Measurements from ENCODE around the gene COX4I1.

COX4I1 gene

GRCh38 chr16:85759136-85759535, 40.4 kb upstream of the COX4I1 start:
- no peak for DNase-seq (ENCODE audit: low spot score)
- Mint-ChIP-seq H3K27me3 (ENCODE audit: low read depth) (peaks cover 9% of the 10 kb centered on the region), H3K9me3 (no peaks in the 10 kb centered on the region), H3K4me1 (ENCODE audit: low read depth) (no peaks in the 10 kb centered on the region), H3K4me3 (no peak overlapping the region), H3K36me3 (ENCODE audit: low read depth) (no peaks in the 10 kb centered on the region), H3K27ac (no peak overlapping the region)

GRCh38 chr16:85759631-85760419, 39.7 kb upstream of the COX4I1 start:
- peaks cover 9% of the 10 kb centered on the region for H3K27me3 Mint-ChIP-seq (ENCODE audit: low read depth)
- H3K36me3 Mint-ChIP-seq (ENCODE audit: low read depth) = no peaks in the 10 kb centered on the region
- no peaks in the 10 kb centered on the region for H3K4me1 Mint-ChIP-seq (ENCODE audit: low read depth)
- DNase-seq (ENCODE audit: low spot score) = no peak
- H3K9me3 Mint-ChIP-seq = no peaks in the 10 kb centered on the region
- H3K27ac Mint-ChIP-seq = no peak overlapping the region
- no peak overlapping the region for H3K4me3 Mint-ChIP-seq

GRCh38 chr16:85761861-85762260, 37.6 kb upstream of the COX4I1 start:
- Mint-ChIP-seq H3K4me3 (no peak overlapping the region), H3K27ac (no peak overlapping the region), H3K4me1 (ENCODE audit: low read depth) (no peaks in the 10 kb centered on the region), H3K27me3 (ENCODE audit: low read depth) (peaks cover 9% of the 10 kb centered on the region), H3K9me3 (no peaks in the 10 kb centered on the region), H3K36me3 (ENCODE audit: low read depth) (no peaks in the 10 kb centered on the region)
- DNase-seq (ENCODE audit: low spot score) = no peak

DNA sequence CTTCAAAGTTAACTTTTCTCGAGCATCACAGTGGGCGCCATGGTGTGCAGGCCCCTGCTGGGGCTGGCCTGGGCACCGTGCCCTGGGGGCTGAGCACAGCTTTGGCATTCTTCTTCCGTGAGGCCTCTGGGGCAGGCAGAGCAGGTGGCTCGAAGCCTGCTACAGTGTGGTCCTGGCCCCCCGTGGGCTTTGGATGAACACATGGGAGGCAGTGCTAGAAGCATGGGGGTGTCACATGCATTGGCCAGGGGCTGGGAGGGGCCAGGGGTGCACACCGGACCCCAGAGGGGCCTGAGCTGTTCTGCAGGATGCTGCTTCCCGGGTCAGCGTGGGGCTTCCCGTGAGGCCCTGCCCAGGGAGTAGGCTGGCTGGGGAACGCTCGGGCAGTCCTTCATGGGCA, 36.5 kb upstream of the COX4I1 start:
- no peaks in the 10 kb centered on the region for H3K9me3 Mint-ChIP-seq
- no peak overlapping the region for H3K4me3 Mint-ChIP-seq
- H3K36me3 Mint-ChIP-seq (ENCODE audit: low read depth) = no peaks in the 10 kb centered on the region
- DNase-seq (ENCODE audit: low spot score) = no peak
- H3K27me3 Mint-ChIP-seq (ENCODE audit: low read depth) = peaks cover 9% of the 10 kb centered on the region
- no peaks in the 10 kb centered on the region for H3K4me1 Mint-ChIP-seq (ENCODE audit: low read depth)
- H3K27ac Mint-ChIP-seq = no peak overlapping the region

DNA sequence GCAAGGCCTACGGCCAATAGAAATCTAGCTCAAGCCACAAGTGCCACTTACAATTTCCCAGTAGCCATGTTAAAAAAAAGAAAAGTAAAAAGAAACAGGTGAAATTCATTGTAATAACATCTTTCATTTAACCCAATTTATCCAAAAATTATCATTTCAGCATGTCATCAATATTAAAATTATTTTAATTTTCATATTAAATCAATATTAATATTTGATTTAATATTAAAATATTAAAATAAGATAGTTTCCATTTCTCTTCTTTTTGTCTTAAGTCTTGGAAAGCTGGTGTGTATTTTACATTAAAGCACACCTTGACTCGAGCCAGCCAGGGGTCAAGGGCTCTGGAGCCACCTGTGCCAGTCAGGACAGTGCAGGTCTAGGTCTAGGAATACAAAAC, 35.9 kb upstream of the COX4I1 start:
- no peak overlapping the region for H3K27ac Mint-ChIP-seq
- H3K4me3 Mint-ChIP-seq = no peak overlapping the region
- H3K27me3 Mint-ChIP-seq (ENCODE audit: low read depth) = peaks cover 9% of the 10 kb centered on the region
- no peaks in the 10 kb centered on the region for H3K4me1 Mint-ChIP-seq (ENCODE audit: low read depth)
- no peaks in the 10 kb centered on the region for H3K9me3 Mint-ChIP-seq
- H3K36me3 Mint-ChIP-seq (ENCODE audit: low read depth) = no peaks in the 10 kb centered on the region
- no peak for DNase-seq (ENCODE audit: low spot score)

DNA sequence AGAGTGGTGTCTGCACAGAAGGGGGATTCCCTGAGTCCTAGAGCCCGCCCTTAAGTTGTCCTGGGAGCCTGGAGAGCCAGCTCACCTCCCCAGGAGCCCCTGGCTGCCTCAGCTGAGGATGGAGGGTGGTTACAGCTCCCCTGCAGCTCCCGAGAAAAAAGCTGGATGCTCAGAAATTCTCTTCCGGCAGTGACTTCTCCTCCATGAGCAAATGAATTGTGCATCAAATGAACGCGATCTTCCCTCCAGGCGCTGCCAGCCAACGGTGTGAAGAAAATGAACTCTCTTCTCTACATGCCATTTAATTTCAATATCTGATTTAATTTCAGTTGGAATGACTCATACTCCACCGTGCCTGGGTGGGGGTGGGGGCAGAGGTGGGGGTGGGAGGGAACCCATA, 34.3 kb upstream of the COX4I1 start:
- H3K4me1 Mint-ChIP-seq (ENCODE audit: low read depth) = no peaks in the 10 kb centered on the region
- no peak overlapping the region for H3K4me3 Mint-ChIP-seq
- no peak overlapping the region for H3K27ac Mint-ChIP-seq
- no peak for DNase-seq (ENCODE audit: low spot score)
- H3K9me3 Mint-ChIP-seq = no peaks in the 10 kb centered on the region
- H3K27me3 Mint-ChIP-seq (ENCODE audit: low read depth) = peaks cover 1% of the 10 kb centered on the region
- no peaks in the 10 kb centered on the region for H3K36me3 Mint-ChIP-seq (ENCODE audit: low read depth)

GRCh38 chr16:85765767-85766166, 33.7 kb upstream of the COX4I1 start:
- Mint-ChIP-seq H3K4me3 (no peak overlapping the region), H3K27ac (no peak overlapping the region), H3K4me1 (ENCODE audit: low read depth) (no peaks in the 10 kb centered on the region), H3K9me3 (no peaks in the 10 kb centered on the region), H3K36me3 (ENCODE audit: low read depth) (no peaks in the 10 kb centered on the region), H3K27me3 (ENCODE audit: low read depth) (peaks cover 1% of the 10 kb centered on the region)
- DNase-seq (ENCODE audit: low spot score) = no peak

- Mint-ChIP-seq H3K4me3 (no peak overlapping the region), H3K27me3 (ENCODE audit: low read depth) (peaks cover 1% of the 10 kb centered on the region), H3K27ac (no peak overlapping the region), H3K36me3 (ENCODE audit: low read depth) (no peaks in the 10 kb centered on the region), H3K9me3 (no peaks in the 10 kb centered on the region), H3K4me1 (ENCODE audit: low read depth) (no peaks in the 10 kb centered on the region)
- DNase-seq (ENCODE audit: low spot score) = no peak
These were observed 32.0 kb upstream of the COX4I1 start for GRCh38 chr16:85767531-85767930.

DNA sequence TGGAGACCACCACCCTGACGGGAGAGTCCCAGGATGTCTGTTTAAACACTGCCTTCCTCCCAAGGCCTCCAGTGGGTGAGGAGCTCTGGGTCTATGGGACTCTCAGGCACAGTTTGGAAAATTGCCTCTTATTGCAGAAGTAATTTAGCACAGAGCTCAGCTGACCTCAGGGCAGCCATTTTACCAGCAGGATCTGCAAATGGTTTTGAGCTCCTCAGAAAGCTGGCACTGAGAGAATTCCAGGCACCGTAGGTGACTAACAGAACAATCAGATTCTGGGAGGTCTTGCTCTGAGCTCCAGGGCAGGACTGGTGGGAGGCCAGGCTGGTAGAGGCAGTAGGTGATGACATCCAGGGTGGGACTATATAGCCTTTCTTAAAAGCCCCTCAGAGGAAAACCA, 31.3 kb upstream of the COX4I1 start:
- no peak for DNase-seq (ENCODE audit: low spot score)
- no peaks in the 10 kb centered on the region for H3K36me3 Mint-ChIP-seq (ENCODE audit: low read depth)
- no peak overlapping the region for H3K4me3 Mint-ChIP-seq
- H3K9me3 Mint-ChIP-seq = no peaks in the 10 kb centered on the region
- peaks cover 1% of the 10 kb centered on the region for H3K27me3 Mint-ChIP-seq (ENCODE audit: low read depth)
- H3K4me1 Mint-ChIP-seq (ENCODE audit: low read depth) = no peaks in the 10 kb centered on the region
- H3K27ac Mint-ChIP-seq = no peak overlapping the region

DNA sequence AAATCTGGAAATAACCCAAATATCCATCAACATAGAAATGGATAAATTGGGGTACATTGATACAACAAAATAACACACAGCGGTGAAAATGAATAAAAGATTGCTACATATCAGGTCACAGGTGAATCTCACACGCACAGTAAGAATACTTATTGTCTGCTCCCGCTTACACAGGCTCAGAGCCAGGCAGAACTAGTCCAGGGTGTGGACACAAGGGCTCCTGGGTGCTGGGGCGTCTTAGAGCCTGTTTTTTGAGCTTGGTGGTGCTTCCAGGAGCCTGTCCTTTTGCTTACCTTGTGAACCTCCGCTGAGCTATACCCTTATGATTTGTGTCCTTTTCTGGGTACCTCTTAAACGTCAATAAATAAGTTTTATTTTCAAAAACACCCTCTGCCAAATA, 28.8 kb upstream of the COX4I1 start:
- no peak for DNase-seq (ENCODE audit: low spot score)
- no peaks in the 10 kb centered on the region for H3K27me3 Mint-ChIP-seq (ENCODE audit: low read depth)
- no peaks in the 10 kb centered on the region for H3K4me1 Mint-ChIP-seq (ENCODE audit: low read depth)
- H3K4me3 Mint-ChIP-seq = no peak overlapping the region
- H3K27ac Mint-ChIP-seq = no peak overlapping the region
- H3K9me3 Mint-ChIP-seq = no peaks in the 10 kb centered on the region
- H3K36me3 Mint-ChIP-seq (ENCODE audit: low read depth) = no peaks in the 10 kb centered on the region

- no peaks in the 10 kb centered on the region for H3K27me3 Mint-ChIP-seq (ENCODE audit: low read depth)
- H3K4me3 Mint-ChIP-seq = no peak overlapping the region
- H3K9me3 Mint-ChIP-seq = no peaks in the 10 kb centered on the region
- no peak for DNase-seq (ENCODE audit: low spot score)
- H3K4me1 Mint-ChIP-seq (ENCODE audit: low read depth) = no peaks in the 10 kb centered on the region
- H3K36me3 Mint-ChIP-seq (ENCODE audit: low read depth) = peaks cover 3% of the 10 kb centered on the region
- H3K27ac Mint-ChIP-seq = no peak overlapping the region
These were observed 26.5 kb upstream of the COX4I1 start for GRCh38 chr16:85773044-85773443.

DNA sequence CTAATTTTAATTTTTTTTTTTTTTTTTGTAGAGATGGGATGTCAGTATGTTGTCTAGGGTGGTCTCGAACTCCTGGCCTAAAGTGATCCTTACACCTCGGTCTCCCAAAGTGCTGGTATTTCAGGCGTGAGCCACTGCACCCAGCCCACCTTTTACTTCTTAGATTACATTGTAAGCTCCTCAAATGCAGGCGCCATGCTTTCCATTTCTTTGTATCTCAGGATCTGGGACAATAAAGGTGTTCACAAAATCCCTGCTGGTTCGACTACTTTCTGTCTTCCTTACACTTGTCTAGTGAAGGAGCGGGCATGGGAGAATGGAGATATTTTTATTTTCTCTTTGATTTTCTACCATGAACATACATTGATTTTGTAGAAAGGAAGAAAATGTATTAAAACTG, 25.4 kb upstream of the COX4I1 start:
- no peaks in the 10 kb centered on the region for H3K27me3 Mint-ChIP-seq (ENCODE audit: low read depth)
- no peak for DNase-seq (ENCODE audit: low spot score)
- no peak overlapping the region for H3K27ac Mint-ChIP-seq
- H3K4me3 Mint-ChIP-seq = no peak overlapping the region
- H3K36me3 Mint-ChIP-seq (ENCODE audit: low read depth) = peaks cover 12% of the 10 kb centered on the region
- H3K4me1 Mint-ChIP-seq (ENCODE audit: low read depth) = no peaks in the 10 kb centered on the region
- H3K9me3 Mint-ChIP-seq = no peaks in the 10 kb centered on the region

GRCh38 chr16:85774811-85775210, 24.7 kb upstream of the COX4I1 start:
- Mint-ChIP-seq H3K27ac (no peak overlapping the region), H3K27me3 (ENCODE audit: low read depth) (no peaks in the 10 kb centered on the region), H3K36me3 (ENCODE audit: low read depth) (peaks cover 15% of the 10 kb centered on the region), H3K4me1 (ENCODE audit: low read depth) (no peaks in the 10 kb centered on the region), H3K4me3 (no peak overlapping the region), H3K9me3 (no peaks in the 10 kb centered on the region)
- no peak for DNase-seq (ENCODE audit: low spot score)

GRCh38 chr16:85777583-85778310, 21.7 kb upstream of the COX4I1 start:
- no peaks in the 10 kb centered on the region for H3K9me3 Mint-ChIP-seq
- H3K27me3 Mint-ChIP-seq (ENCODE audit: low read depth) = no peaks in the 10 kb centered on the region
- peaks cover 21% of the 10 kb centered on the region for H3K36me3 Mint-ChIP-seq (ENCODE audit: low read depth)
- no peak for DNase-seq (ENCODE audit: low spot score)
- no peak overlapping the region for H3K4me3 Mint-ChIP-seq
- H3K4me1 Mint-ChIP-seq (ENCODE audit: low read depth) = no peaks in the 10 kb centered on the region
- H3K27ac Mint-ChIP-seq = no peak overlapping the region
